ENCODE results near the gene DRAM2. TPM values are rescaled to one million over a fixed set of nuclear protein-coding genes. Genes with fewer than 3 reads are reported as not detected.

Gene DRAM2
- total RNA-seq, 1 experiment from 2014 or later = 26.4 TPM

- Histone ChIP-seq H3K27ac (ENCODE audit: low read depth, low read length) (no peak overlapping the region), H4K20me1 (ENCODE audit: insufficient read depth) (no peaks in the 10 kb centered on the region), H3K4me3 (replicated peaks in 1 of 2; ENCODE audit: low read depth in 1 of 2, low read length in 2 of 2) (no peak overlapping the region), H3K9me3 (ENCODE audit: control insufficient read depth in 1 of 2, insufficient read depth in 1 of 2, low read depth in 1 of 2, low read length in 2 of 2) (no peaks in the 10 kb centered on the region), H3K79me2 (ENCODE audit: insufficient read depth, low read length) (no peaks in the 10 kb centered on the region), H3K9ac (ENCODE audit: low read length) (no peak overlapping the region), H3K27me3 (ENCODE audit: insufficient read depth, low read length) (no peaks in the 10 kb centered on the region), H3K4me2 (ENCODE audit: low read length) (no peak overlapping the region), H3K9me2 (ENCODE audit: insufficient read depth) (no peaks in the 10 kb centered on the region), H3K36me3 (ENCODE audit: control insufficient read depth in 1 of 2, insufficient read depth in 2 of 2, low read length in 2 of 2) (peaks cover 4 to 19% of the 10 kb centered on the region in 2 experiments; a peak in 3 of 4 replicates), H2AFZ (ENCODE audit: low read depth, low read length, poor library complexity, severe bottlenecking) (no peak overlapping the region), H3K4me1 (ENCODE audit: control insufficient read depth in 1 of 2, insufficient read depth in 2 of 2, low read length in 2 of 2) (no peaks in the 10 kb centered on the region)
- no peak for ATAC-seq
- ChIA-PET CTCF (no interaction called here), POLR2A (no interaction called here), RAD21 (ENCODE audit: low non-redundant PET in 1 of 2, low total read pairs in 2 of 2, uncharacterized antibody in 2 of 2, unreplicated experiment in 2 of 2) (no interaction called here)
- intact Hi-C loops (cut with micrococcal nuclease) = no loop called here
- no TSS peak for BruUV-seq (replicated peaks)
- TF ChIP-seq SRF (IDR thresholded peaks at IDR 0.05; ENCODE audit: low read depth) = no peak
- no peak for TF ChIP-seq EGR1 (IDR thresholded peaks at IDR 0.05; ENCODE audit: low read depth)
- no peak for TF ChIP-seq CEBPB (IDR thresholded peaks at IDR 0.05; ENCODE audit: low read depth)
- TF ChIP-seq YY1 (IDR thresholded peaks at IDR 0.05; ENCODE audit: extremely low read depth, insufficient replicate concordance, low read depth, low read length) = no peak
- TF ChIP-seq JUND (IDR thresholded peaks at IDR 0.05) = no peak
- no peak for TF ChIP-seq REST (IDR thresholded peaks at IDR 0.05; ENCODE audit: low read depth)
- no peak for TF ChIP-seq ATF3 (IDR thresholded peaks at IDR 0.05)
- no peak for TF ChIP-seq ELF1 (IDR thresholded peaks at IDR 0.05; ENCODE audit: borderline replicate concordance, low read depth)
- TF ChIP-seq EZH2 (IDR thresholded peaks at IDR 0.05) = no peak
- TF ChIP-seq POLR2A (IDR thresholded peaks at IDR 0.05; ENCODE audit: borderline replicate concordance, extremely low read depth, insufficient read depth, insufficient read length) = no peak
- TF ChIP-seq CTCF (IDR thresholded peaks at IDR 0.05 in 2 of 3, conservative IDR thresholded peaks at IDR 0.05 in 1 of 3; ENCODE audit: borderline replicate concordance in 1 of 3, insufficient read depth in 1 of 3, low read depth in 2 of 3, low read length in 2 of 3) = no peak
- no peak for DNase-seq (ENCODE audit: low read depth, low spot score)
These were observed 23.4 kb downstream of the DRAM2 start for GRCh38 chr1:111116496-111116895.
